WTC11 (cell line): Measurements from ENCODE around the gene NEAT1.

ENCODE experiments used
- JUN ChIP-seq: sonication (generic); formaldehyde crosslinking; IDR thresholded peaks from 2 replicates; pipeline ENCODE4 v1.8.0; 2023; ENCODE audit warnings: mild to moderate bottlenecking, missing genetic modification reagents
- MXD4 ChIP-seq: fragments of 250-450 bp; sonication (Bioruptor Pico); IDR thresholded peaks from 2 replicates; pipeline ENCODE4 v1.8.0; 2021; ENCODE audit warnings: mild to moderate bottlenecking, moderate library complexity, borderline replicate concordance
- NFE2L1 ChIP-seq: sonication (generic); formaldehyde crosslinking; IDR thresholded peaks from 2 replicates; pipeline ENCODE4 v1.8.1; 2023; ENCODE audit warnings: missing genetic modification reagents
- ZNF317 ChIP-seq: sonication (generic); formaldehyde crosslinking; IDR thresholded peaks from 2 replicates; pipeline ENCODE4 v1.8.1; 2023; ENCODE audit warnings: low read depth, mild to moderate bottlenecking, moderate library complexity, missing genetic modification reagents, borderline replicate concordance
- TF ChIP-seq, protein P1 (sequence below): fragments of 200-600 bp; IDR thresholded peaks from 2 replicates; pipeline ENCODE4 v1.8.0; 2022; ENCODE audit warnings: antibody characterized with exemption

DNA sequence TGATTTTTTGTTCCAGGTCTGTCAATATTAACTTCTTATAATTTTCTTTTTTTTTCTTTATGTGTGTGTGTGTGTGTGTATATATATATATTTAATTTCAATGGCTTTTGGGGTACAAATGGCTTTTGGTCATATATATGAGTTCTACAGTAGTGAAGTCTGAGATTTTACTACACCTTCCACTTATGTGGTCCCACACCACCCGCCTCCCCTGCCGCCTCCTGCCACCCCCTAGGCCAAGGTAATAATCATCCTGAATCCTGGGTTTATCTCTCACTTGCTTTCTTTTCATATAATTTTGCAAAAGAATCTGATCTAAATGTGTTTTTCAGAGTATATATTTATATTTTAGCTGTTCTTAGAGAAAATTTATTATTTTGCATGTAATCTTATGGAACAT is 11.1 kb downstream of the NEAT1 start:
- TF ChIP-seq, protein P1, sequence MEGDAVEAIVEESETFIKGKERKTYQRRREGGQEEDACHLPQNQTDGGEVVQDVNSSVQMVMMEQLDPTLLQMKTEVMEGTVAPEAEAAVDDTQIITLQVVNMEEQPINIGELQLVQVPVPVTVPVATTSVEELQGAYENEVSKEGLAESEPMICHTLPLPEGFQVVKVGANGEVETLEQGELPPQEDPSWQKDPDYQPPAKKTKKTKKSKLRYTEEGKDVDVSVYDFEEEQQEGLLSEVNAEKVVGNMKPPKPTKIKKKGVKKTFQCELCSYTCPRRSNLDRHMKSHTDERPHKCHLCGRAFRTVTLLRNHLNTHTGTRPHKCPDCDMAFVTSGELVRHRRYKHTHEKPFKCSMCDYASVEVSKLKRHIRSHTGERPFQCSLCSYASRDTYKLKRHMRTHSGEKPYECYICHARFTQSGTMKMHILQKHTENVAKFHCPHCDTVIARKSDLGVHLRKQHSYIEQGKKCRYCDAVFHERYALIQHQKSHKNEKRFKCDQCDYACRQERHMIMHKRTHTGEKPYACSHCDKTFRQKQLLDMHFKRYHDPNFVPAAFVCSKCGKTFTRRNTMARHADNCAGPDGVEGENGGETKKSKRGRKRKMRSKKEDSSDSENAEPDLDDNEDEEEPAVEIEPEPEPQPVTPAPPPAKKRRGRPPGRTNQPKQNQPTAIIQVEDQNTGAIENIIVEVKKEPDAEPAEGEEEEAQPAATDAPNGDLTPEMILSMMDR: no peak
- TF ChIP-seq NFE2L1 (no peak), MXD4 (CRISPR knock-in tag) (no peak), JUN (CRISPR knock-in tag) (no peak), ZNF317 (no peak)
